ENCODE data around the gene RPP40. TPM values are rescaled to one million over a fixed set of nuclear protein-coding genes. Genes with fewer than 3 reads are reported as not detected.

RPP40 gene
- total RNA-seq, 1 donor from 2014 or later, result 23.2 TPM

DNA sequence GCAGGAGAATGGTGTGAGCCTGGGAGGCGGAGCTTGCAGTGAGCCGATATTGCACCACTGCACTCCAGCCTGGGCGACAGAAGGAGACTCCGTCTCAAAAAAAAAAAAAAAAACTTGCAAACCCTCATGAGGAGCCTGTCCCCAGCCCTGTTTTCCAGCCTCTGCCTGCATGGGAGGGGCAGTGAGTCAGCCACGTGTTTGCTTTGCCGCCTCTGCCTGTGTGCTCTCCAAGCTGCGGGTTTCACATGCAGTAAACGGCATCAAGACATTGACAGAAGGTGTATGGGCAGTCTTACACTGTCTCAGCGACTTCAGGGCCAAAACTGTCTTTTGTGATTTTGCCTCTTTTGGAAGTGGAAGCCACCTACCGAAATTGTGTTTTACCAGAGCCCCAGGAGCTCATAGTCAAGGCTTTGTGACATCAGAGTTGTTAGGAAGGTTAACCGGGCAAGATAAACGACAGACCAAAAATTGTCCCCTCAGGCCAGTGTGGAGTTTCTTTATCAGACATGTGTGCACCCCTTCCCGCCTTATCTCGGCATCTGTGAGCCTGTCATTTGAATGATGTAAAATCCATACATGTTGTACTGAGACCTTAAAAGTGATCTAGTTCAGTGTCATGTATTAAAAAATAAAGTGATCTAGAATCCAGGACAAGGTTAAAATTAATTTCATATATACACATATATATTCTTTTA lies 52.9 kb downstream of the RPP40 start:
- Histone ChIP-seq H4K20me1 (ENCODE audit: low read depth) (no peaks in the 10 kb centered on the region), H3K4me3 (no peak overlapping the region), H3F3A (ENCODE audit: low read depth) (peaks cover 5% of the 10 kb centered on the region), H2AFZ (replicated peaks) (no peak overlapping the region), H3K27ac (no peak overlapping the region), H3K9me3 (ENCODE audit: low read depth) (no peaks in the 10 kb centered on the region), H3K36me3 (no peaks in the 10 kb centered on the region), H3K4me2 (no peak overlapping the region), H3K27me3 (no peaks in the 10 kb centered on the region), H3K79me2 (ENCODE audit: low read depth) (no peaks in the 10 kb centered on the region), H3K4me1 (peaks cover 5% of the 10 kb centered on the region), H3K9ac (no peak overlapping the region)
- Mint-ChIP-seq H3K27me3 (ENCODE audit: insufficient read depth, low read depth) (no peaks in the 10 kb centered on the region), H3K27ac (no peak overlapping the region), H3K4me1 (peaks cover 10% of the 10 kb centered on the region), H3K36me3 (peaks cover 55% of the 10 kb centered on the region), H3K4me3 (no peak overlapping the region), H3K9me3 (no peaks in the 10 kb centered on the region)
- TF ChIP-seq, protein P1, sequence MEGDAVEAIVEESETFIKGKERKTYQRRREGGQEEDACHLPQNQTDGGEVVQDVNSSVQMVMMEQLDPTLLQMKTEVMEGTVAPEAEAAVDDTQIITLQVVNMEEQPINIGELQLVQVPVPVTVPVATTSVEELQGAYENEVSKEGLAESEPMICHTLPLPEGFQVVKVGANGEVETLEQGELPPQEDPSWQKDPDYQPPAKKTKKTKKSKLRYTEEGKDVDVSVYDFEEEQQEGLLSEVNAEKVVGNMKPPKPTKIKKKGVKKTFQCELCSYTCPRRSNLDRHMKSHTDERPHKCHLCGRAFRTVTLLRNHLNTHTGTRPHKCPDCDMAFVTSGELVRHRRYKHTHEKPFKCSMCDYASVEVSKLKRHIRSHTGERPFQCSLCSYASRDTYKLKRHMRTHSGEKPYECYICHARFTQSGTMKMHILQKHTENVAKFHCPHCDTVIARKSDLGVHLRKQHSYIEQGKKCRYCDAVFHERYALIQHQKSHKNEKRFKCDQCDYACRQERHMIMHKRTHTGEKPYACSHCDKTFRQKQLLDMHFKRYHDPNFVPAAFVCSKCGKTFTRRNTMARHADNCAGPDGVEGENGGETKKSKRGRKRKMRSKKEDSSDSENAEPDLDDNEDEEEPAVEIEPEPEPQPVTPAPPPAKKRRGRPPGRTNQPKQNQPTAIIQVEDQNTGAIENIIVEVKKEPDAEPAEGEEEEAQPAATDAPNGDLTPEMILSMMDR (IDR thresholded peaks at IDR 0.05), result no peak
- no peak for TF ChIP-seq EZH2 (IDR thresholded peaks at IDR 0.05)
- DNase-seq (ENCODE audit: low spot score), result no peak

DNA sequence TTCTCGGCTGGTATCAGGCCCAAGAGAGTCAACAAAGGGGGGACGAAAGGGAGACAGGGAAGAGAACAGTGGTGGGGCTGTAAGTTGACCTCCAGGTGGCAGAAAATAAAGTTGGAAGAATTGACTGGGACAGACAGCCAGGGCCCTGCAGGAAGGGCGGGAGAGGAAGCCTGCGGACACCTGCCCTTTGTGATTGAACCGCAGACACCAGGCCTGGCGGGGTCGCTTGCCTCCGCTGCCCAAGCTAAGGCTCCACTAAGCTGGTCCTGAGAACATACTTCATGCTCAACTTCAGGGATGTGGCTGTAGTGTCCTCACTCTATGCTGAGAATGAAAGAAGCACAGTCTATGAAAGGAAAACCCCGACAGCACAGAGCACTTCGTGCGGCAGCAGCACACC lies 53.8 kb downstream of the RPP40 start:
- H3K4me1 ChIP-seq, result peaks cover 5% of the 10 kb centered on the region
- no peak overlapping the region for H3K27ac Mint-ChIP-seq
- H3K4me2 ChIP-seq, result no peak overlapping the region
- H3F3A ChIP-seq (ENCODE audit: low read depth), result no peaks in the 10 kb centered on the region
- H3K27me3 ChIP-seq, result no peaks in the 10 kb centered on the region
- TF ChIP-seq EZH2phosphoT487 (IDR thresholded peaks at IDR 0.05) (no peak), EZH2 (IDR thresholded peaks at IDR 0.05) (no peak)
- TF ChIP-seq, protein P1 (IDR thresholded peaks at IDR 0.05), result no peak
- H2AFZ ChIP-seq (replicated peaks), result no peak overlapping the region
- H3K4me1 Mint-ChIP-seq, result peaks cover 10% of the 10 kb centered on the region
- no peaks in the 10 kb centered on the region for H3K9me3 Mint-ChIP-seq
- H3K4me3 ChIP-seq, result no peak overlapping the region
- no peaks in the 10 kb centered on the region for H3K79me2 ChIP-seq (ENCODE audit: low read depth)
- H3K27ac ChIP-seq, result no peak overlapping the region
- H3K9ac ChIP-seq, result no peak overlapping the region
- H3K9me3 ChIP-seq (ENCODE audit: low read depth), result no peaks in the 10 kb centered on the region
- peaks cover 53% of the 10 kb centered on the region for H3K36me3 Mint-ChIP-seq
- no peaks in the 10 kb centered on the region for H3K27me3 Mint-ChIP-seq (ENCODE audit: insufficient read depth, low read depth)
- H4K20me1 ChIP-seq (ENCODE audit: low read depth), result no peaks in the 10 kb centered on the region
- no peaks in the 10 kb centered on the region for H3K36me3 ChIP-seq
- DNase-seq (ENCODE audit: low spot score), result no peak
- no peak overlapping the region for H3K4me3 Mint-ChIP-seq

DNA sequence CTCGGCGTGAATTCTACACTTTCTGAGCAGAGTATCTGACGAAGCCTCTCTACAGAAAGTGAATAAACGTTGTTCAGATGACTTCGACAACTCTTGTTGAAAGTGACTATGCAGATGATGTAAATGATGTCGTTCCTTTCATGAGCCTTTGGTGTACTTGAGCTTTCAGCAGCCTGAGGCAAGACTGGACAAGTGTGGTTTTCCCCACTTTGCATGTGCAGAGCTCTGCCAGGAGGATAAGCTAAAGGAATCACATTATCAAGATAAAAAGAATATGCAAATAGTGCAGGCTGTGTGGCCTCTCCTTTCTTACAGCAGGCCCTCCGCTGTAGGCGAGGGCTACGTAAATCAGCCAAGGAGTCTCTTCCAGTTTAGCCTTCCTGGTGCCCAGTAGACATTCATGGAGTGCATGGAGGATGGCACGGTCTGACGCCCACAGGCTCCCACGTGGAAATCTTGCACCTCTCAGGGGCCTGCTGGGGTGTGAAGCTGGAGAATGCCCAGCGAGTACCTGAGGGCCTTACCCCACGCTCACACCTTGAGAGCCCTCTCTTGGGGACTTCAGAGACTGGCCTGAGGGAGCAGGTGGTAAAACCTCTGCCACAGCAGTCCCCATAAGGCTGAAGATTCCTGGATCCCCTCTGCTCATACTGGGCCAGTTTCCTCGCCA lies 54.9 kb downstream of the RPP40 start:
- H3K27ac Mint-ChIP-seq, result no peak overlapping the region
- H3K36me3 Mint-ChIP-seq, result peaks cover 57% of the 10 kb centered on the region

More for the DNA sequence above, 54.9 kb downstream of the RPP40 start:
- H3K9me3 ChIP-seq (ENCODE audit: low read depth), result no peaks in the 10 kb centered on the region
- no peaks in the 10 kb centered on the region for H3F3A ChIP-seq (ENCODE audit: low read depth)
- no peak overlapping the region for H2AFZ ChIP-seq (replicated peaks)
- H3K27me3 Mint-ChIP-seq (ENCODE audit: insufficient read depth, low read depth), result no peaks in the 10 kb centered on the region
- no peak overlapping the region for H3K4me3 Mint-ChIP-seq
- peaks cover 10% of the 10 kb centered on the region for H3K4me1 Mint-ChIP-seq
- TF ChIP-seq, protein P1 (IDR thresholded peaks at IDR 0.05), result no peak
- TF ChIP-seq EZH2phosphoT487 (IDR thresholded peaks at IDR 0.05) (no peak), EZH2 (IDR thresholded peaks at IDR 0.05) (no peak)
- DNase-seq (ENCODE audit: low spot score), result no peak
- no peaks in the 10 kb centered on the region for H3K27me3 ChIP-seq
- H3K4me2 ChIP-seq, result no peak overlapping the region
- H4K20me1 ChIP-seq (ENCODE audit: low read depth), result no peaks in the 10 kb centered on the region
- H3K9ac ChIP-seq, result no peak overlapping the region
- no peaks in the 10 kb centered on the region for H3K9me3 Mint-ChIP-seq
- H3K27ac ChIP-seq, result no peak overlapping the region
- H3K4me1 ChIP-seq, result peaks cover 5% of the 10 kb centered on the region
- H3K79me2 ChIP-seq (ENCODE audit: low read depth), result no peaks in the 10 kb centered on the region
- no peak overlapping the region for H3K4me3 ChIP-seq
- H3K36me3 ChIP-seq, result no peaks in the 10 kb centered on the region

All from neural progenitor cell (in vitro differentiated cells).